Measurements from ENCODE around the gene ST6GALNAC1.

DNA sequence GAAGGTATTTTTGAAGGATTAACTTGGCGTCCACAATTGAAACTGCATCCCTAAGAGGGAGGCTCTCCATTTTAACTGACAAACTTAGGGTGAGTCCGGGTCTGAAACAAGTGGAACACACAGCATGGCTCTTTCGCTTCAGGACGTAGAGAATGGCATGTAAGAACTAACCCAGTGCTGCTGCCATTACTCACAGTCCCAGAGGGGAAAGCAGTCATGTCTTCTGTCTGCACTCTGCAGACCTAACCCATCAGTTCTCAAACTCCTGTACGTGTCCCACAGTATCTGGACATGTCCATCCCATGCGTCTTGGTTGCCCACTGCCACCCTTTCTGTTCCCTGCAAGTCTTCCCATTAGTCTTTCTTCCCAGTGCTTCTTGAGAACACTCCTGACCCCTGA lies 563 bp downstream of the ST6GALNAC1 start:
- TF ChIP-seq, protein P1, sequence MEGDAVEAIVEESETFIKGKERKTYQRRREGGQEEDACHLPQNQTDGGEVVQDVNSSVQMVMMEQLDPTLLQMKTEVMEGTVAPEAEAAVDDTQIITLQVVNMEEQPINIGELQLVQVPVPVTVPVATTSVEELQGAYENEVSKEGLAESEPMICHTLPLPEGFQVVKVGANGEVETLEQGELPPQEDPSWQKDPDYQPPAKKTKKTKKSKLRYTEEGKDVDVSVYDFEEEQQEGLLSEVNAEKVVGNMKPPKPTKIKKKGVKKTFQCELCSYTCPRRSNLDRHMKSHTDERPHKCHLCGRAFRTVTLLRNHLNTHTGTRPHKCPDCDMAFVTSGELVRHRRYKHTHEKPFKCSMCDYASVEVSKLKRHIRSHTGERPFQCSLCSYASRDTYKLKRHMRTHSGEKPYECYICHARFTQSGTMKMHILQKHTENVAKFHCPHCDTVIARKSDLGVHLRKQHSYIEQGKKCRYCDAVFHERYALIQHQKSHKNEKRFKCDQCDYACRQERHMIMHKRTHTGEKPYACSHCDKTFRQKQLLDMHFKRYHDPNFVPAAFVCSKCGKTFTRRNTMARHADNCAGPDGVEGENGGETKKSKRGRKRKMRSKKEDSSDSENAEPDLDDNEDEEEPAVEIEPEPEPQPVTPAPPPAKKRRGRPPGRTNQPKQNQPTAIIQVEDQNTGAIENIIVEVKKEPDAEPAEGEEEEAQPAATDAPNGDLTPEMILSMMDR (IDR thresholded peaks at IDR 0.05): no peak
- TF ChIP-seq POLR2A (IDR thresholded peaks at IDR 0.05): no peak

Measured in prostate gland (tissue), 2 donors.